Progenitor cell of endocrine pancreas (in vitro differentiated cells): ENCODE data around the gene GLYAT. TPM values are rescaled to one million over a fixed set of nuclear protein-coding genes. Genes with fewer than 3 reads are reported as not detected.

Experiments used
- DNase-seq: peaks from one replicate; pipeline ENCODE4 v3.0.0; 2021; ENCODE audit warnings: low spot score; ENCODE audit not compliant: unreplicated experiment
- H3K27ac Mint-ChIP-seq: 2 replicates; pipeline ENCODE4 v1.8.0; 2021; ENCODE audit warnings: mild to moderate bottlenecking, moderate library complexity, mixed read lengths
- H3K27me3 Mint-ChIP-seq: 2 replicates; pipeline ENCODE4 v1.8.0; 2021; ENCODE audit warnings: mixed read lengths
- H3K36me3 Mint-ChIP-seq: 2 replicates; pipeline ENCODE4 v1.8.0; 2022; ENCODE audit warnings: mixed read lengths; ENCODE audit not compliant: insufficient read depth
- H3K4me1 Mint-ChIP-seq: 2 replicates; pipeline ENCODE4 v1.8.0; 2021; ENCODE audit warnings: low read depth, mixed read lengths
- H3K4me3 Mint-ChIP-seq: 2 replicates; pipeline ENCODE4 v1.8.0; 2021; ENCODE audit warnings: low read depth, mild to moderate bottlenecking, moderate library complexity, mixed read lengths
- H3K9me3 Mint-ChIP-seq: 2 replicates; pipeline ENCODE4 v1.8.0; 2021; ENCODE audit warnings: low read depth, mixed read lengths
- total RNA-seq: library from RNA; stranded (reverse); gene quantifications from 2 replicates; pipeline ENCODE4 v1.2.1, GENCODE V29; 2021
- TF ChIP-seq, protein P1 (sequence below): fragments of 200-600 bp; sonication (generic); IDR thresholded peaks from one replicate; pipeline ENCODE4 v1.5.0; 2021; ENCODE audit warnings: antibody characterized with exemption, mild to moderate bottlenecking; ENCODE audit not compliant: unreplicated experiment

GLYAT gene
- total RNA-seq, 1 donor from 2014 or later = not detected

DNA sequence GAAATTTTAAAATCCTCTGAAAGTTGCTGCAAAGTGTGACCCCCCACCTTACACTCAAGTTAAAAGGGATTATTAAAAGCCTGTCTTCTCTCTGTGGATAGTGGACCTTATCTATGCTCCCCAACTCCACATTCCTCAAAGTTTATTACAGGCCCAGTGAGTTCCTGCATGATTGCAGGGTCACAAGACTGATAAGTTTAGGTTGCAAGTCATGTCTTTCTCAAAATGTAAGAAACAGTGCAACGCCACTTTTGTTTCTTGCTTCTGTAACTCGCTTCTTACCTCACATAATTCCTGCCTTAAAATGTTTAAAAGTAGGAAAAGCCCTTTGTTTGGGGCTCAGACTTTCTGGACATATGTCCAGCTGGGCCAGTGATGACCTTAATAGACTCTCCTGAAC lies 38.4 kb upstream of the GLYAT start:
- H3K4me3 Mint-ChIP-seq = no peak overlapping the region
- H3K27ac Mint-ChIP-seq = no peak overlapping the region
- TF ChIP-seq, protein P1, sequence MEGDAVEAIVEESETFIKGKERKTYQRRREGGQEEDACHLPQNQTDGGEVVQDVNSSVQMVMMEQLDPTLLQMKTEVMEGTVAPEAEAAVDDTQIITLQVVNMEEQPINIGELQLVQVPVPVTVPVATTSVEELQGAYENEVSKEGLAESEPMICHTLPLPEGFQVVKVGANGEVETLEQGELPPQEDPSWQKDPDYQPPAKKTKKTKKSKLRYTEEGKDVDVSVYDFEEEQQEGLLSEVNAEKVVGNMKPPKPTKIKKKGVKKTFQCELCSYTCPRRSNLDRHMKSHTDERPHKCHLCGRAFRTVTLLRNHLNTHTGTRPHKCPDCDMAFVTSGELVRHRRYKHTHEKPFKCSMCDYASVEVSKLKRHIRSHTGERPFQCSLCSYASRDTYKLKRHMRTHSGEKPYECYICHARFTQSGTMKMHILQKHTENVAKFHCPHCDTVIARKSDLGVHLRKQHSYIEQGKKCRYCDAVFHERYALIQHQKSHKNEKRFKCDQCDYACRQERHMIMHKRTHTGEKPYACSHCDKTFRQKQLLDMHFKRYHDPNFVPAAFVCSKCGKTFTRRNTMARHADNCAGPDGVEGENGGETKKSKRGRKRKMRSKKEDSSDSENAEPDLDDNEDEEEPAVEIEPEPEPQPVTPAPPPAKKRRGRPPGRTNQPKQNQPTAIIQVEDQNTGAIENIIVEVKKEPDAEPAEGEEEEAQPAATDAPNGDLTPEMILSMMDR = no peak
- H3K9me3 Mint-ChIP-seq = peaks cover 41% of the 10 kb centered on the region
- DNase-seq = no peak
- no peaks in the 10 kb centered on the region for H3K36me3 Mint-ChIP-seq
- H3K4me1 Mint-ChIP-seq = peaks cover 1% of the 10 kb centered on the region
- no peaks in the 10 kb centered on the region for H3K27me3 Mint-ChIP-seq

GRCh38 chr11:58769308-58769707 lies 37.6 kb upstream of the GLYAT start:
- H3K27me3 Mint-ChIP-seq = no peaks in the 10 kb centered on the region
- peaks cover 5% of the 10 kb centered on the region for H3K4me1 Mint-ChIP-seq
- H3K36me3 Mint-ChIP-seq = no peaks in the 10 kb centered on the region
- no peak for DNase-seq
- H3K9me3 Mint-ChIP-seq = peaks cover 47% of the 10 kb centered on the region
- H3K4me3 Mint-ChIP-seq = no peak overlapping the region
- TF ChIP-seq, protein P1 = no peak
- no peak overlapping the region for H3K27ac Mint-ChIP-seq

- TF ChIP-seq, protein P1 = no peak
- no peak for DNase-seq
- H3K36me3 Mint-ChIP-seq = no peaks in the 10 kb centered on the region
- no peak overlapping the region for H3K4me3 Mint-ChIP-seq
- no peak overlapping the region for H3K27ac Mint-ChIP-seq
- peaks cover 51% of the 10 kb centered on the region for H3K9me3 Mint-ChIP-seq
- peaks cover 5% of the 10 kb centered on the region for H3K4me1 Mint-ChIP-seq
- H3K27me3 Mint-ChIP-seq = no peaks in the 10 kb centered on the region
These were observed 36.4 kb upstream of the GLYAT start for GRCh38 chr11:58768137-58768536.

DNA sequence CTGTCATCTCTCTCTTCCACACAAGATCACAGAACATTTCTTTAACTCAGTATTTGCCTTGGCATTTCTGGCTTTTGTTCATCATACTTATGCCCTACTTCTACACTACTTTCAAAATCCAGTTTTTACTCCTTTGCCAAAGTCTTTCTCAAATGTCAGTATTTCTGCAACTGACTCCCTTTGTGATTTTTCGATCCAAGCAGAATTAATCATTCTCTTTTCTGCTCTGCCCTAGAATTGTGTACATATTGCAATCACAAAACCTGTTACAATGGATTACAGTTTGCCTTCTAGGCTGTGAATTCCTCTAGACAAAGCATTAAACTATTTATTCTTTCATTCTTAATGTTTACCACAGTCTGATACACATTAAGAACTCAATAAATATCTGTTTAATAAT lies 33.3 kb upstream of the GLYAT start:
- H3K27me3 Mint-ChIP-seq = no peaks in the 10 kb centered on the region
- no peak for DNase-seq
- peaks cover 48% of the 10 kb centered on the region for H3K9me3 Mint-ChIP-seq
- H3K36me3 Mint-ChIP-seq = no peaks in the 10 kb centered on the region
- TF ChIP-seq, protein P1 = no peak
- H3K27ac Mint-ChIP-seq = no peak overlapping the region
- H3K4me1 Mint-ChIP-seq = peaks cover 12% of the 10 kb centered on the region
- no peak overlapping the region for H3K4me3 Mint-ChIP-seq

DNA sequence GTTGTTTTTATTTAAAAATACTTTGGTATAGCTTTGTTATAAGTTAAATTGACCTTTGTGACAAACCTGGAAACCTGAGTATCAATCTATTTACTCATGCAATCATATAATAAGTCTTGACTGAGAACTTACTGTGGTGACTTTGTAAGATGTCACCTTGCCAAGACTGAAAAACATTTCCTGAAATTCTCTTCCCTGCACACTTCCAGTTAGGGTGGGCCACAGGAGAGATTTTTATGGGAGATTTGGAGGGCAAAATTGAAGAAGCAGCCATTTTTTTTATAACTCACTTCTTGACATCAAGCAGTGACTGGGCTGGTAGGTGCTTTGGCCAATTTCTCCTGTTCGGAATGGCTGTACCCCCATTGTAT lies 31.4 kb upstream of the GLYAT start:
- TF ChIP-seq, protein P1 = no peak
- no peak for DNase-seq
- H3K27me3 Mint-ChIP-seq = no peaks in the 10 kb centered on the region
- peaks cover 12% of the 10 kb centered on the region for H3K4me1 Mint-ChIP-seq
- no peak overlapping the region for H3K27ac Mint-ChIP-seq
- no peak overlapping the region for H3K4me3 Mint-ChIP-seq
- H3K36me3 Mint-ChIP-seq = no peaks in the 10 kb centered on the region
- H3K9me3 Mint-ChIP-seq = peaks cover 43% of the 10 kb centered on the region
